Smooth muscle cell (in vitro differentiated cells): ENCODE results near the gene POLD3. TPM values are rescaled to one million over a fixed set of nuclear protein-coding genes. Genes with fewer than 3 reads are reported as not detected.
A peak's percentile ranks its signal among the peaks of the same experiment; 100 is the strongest.

Experiments
- DNase-seq: peaks from one replicate; lab custom pipeline; 2025; ENCODE audit not compliant: unreplicated experiment; lab: John Stamatoyannopoulos, UW
- H2AFZ ChIP-seq: fragments of 200-600 bp; sonication (generic); 2 replicates; pipeline ENCODE4 v1.6.0; 2016; ENCODE audit warnings: antibody characterized with exemption, low read depth, mild to moderate bottlenecking
- H3F3A ChIP-seq: fragments of 200-600 bp; sonication (generic); 2 replicates; pipeline ENCODE4 v1.6.0; 2017; ENCODE audit warnings: antibody characterized with exemption, low read depth
- H3K27ac ChIP-seq: fragments of 200-600 bp; sonication (generic); 2 replicates; pipeline ENCODE4 v1.5.1; 2016; ENCODE audit warnings: low read depth, mild to moderate bottlenecking
- H3K27me3 ChIP-seq: fragments of 200-600 bp; sonication (generic); 2 replicates; pipeline ENCODE4 v1.6.1; 2016; ENCODE audit warnings: low read depth, mild to moderate bottlenecking
- H3K36me3 ChIP-seq: fragments of 200-600 bp; sonication (generic); 2 replicates; pipeline ENCODE4 v1.5.1; 2016; ENCODE audit warnings: low read depth
- H3K4me1 ChIP-seq: fragments of 200-600 bp; sonication (generic); 2 replicates; pipeline ENCODE4 v1.5.1; 2016; ENCODE audit warnings: low read depth
- H3K4me2 ChIP-seq: fragments of 200-600 bp; sonication (generic); 2 replicates; pipeline ENCODE4 v1.6.0; 2016; ENCODE audit warnings: mild to moderate bottlenecking
- H3K4me3 ChIP-seq: fragments of 200-600 bp; sonication (generic); 2 replicates; pipeline ENCODE4 v1.5.1; 2016; ENCODE audit warnings: mild to moderate bottlenecking
- H3K79me2 ChIP-seq: fragments of 200-600 bp; sonication (generic); 2 replicates; pipeline ENCODE4 v1.6.0; 2016; ENCODE audit warnings: low read depth, mild to moderate bottlenecking
- H3K9ac ChIP-seq: fragments of 200-600 bp; sonication (generic); 2 replicates; pipeline ENCODE4 v1.6.0; 2016; ENCODE audit warnings: low read depth
- H3K9me3 ChIP-seq: fragments of 200-600 bp; sonication (generic); replicated peaks from 2 replicates; pipeline ENCODE4 v1.5.1; 2016; ENCODE audit warnings: low read depth
- H4K20me1 ChIP-seq: fragments of 200-600 bp; sonication (generic); 2 replicates; pipeline ENCODE4 v1.6.0; 2016; ENCODE audit warnings: low read depth
- CTCF ChIP-seq: fragments of 200-600 bp; sonication (generic); IDR thresholded peaks from 2 replicates; pipeline ENCODE4 v1.5.1; 2017; ENCODE audit warnings: borderline replicate concordance, mild to moderate bottlenecking, antibody characterized with exemption; ENCODE audit not compliant: insufficient read depth, poor library complexity, severe bottlenecking
- WGBS: methylation state at CpG from one replicate; pipeline ENCODE4 v1.1.7; 2016; ENCODE audit warnings: low lambda C conversion rate; 5-methylcytosine and 5-hydroxymethylcytosine counted together
- polyA plus RNA-seq: library from polyadenylated mRNA; unstranded; fragments of >200 nt; fragmentation: Nextera tagmentation; extraction: Ambion mirVana; gene quantifications from 2 replicates; pipeline ENCODE4 v1.2.1, GENCODE V29; 2016
- total RNA-seq: library from RNA; depleted of rRNA; stranded (reverse); fragments of >200 nt; gene quantifications from 2 replicates; pipeline ENCODE4 v1.2.3, GENCODE V29; 2014

POLD3 gene
- total and polyA plus RNA-seq, 2 experiments from 2014 or later: 21.0 to 33.9 TPM

GRCh38 chr11:74641289-74641688, 48.9 kb downstream of the POLD3 start:
- H3K36me3 ChIP-seq: no peaks in the 10 kb centered on the region
- H3F3A ChIP-seq: peaks cover 17% of the 10 kb centered on the region
- peaks cover 39% of the 10 kb centered on the region for H3K4me1 ChIP-seq
- WGBS: 22% methylated on average over 8 of the region's 8 CpGs
- DNase-seq: no peak
- no peak overlapping the region for H3K4me3 ChIP-seq
- H3K9me3 ChIP-seq: no peaks in the 10 kb centered on the region
- peak overlapping the region; percentile 60 for H3K9ac ChIP-seq
- no peak for TF ChIP-seq CTCF
- H4K20me1 ChIP-seq: no peaks in the 10 kb centered on the region
- peak overlapping the region; percentile 51 for H3K4me2 ChIP-seq
- H3K27ac ChIP-seq: peak overlapping the region; percentile 84
- no peak overlapping the region for H2AFZ ChIP-seq
- H3K27me3 ChIP-seq: no peaks in the 10 kb centered on the region
- H3K79me2 ChIP-seq: no peaks in the 10 kb centered on the region

GRCh38 chr11:74641905-74642304, 49.5 kb downstream of the POLD3 start:
- no peak for DNase-seq
- Histone ChIP-seq H4K20me1 (no peaks in the 10 kb centered on the region), H2AFZ (no peak overlapping the region), H3K27ac (peak overlapping the region; percentile 84), H3F3A (peaks cover 16% of the 10 kb centered on the region), H3K4me2 (peak overlapping the region; percentile 51), H3K4me1 (peaks cover 43% of the 10 kb centered on the region), H3K79me2 (no peaks in the 10 kb centered on the region), H3K27me3 (no peaks in the 10 kb centered on the region), H3K9ac (peak overlapping the region; percentile 60), H3K4me3 (no peak overlapping the region), H3K9me3 (no peaks in the 10 kb centered on the region), H3K36me3 (no peaks in the 10 kb centered on the region)
- 22% methylated on average over 4 of the region's 4 CpGs for WGBS
- TF ChIP-seq CTCF: no peak

GRCh38 chr11:74642912-74643311, 50.5 kb downstream of the POLD3 start:
- H3K4me1 ChIP-seq: peaks cover 42% of the 10 kb centered on the region
- over 99% methylated on average over 5 of the region's 5 CpGs for WGBS
- no peak for TF ChIP-seq CTCF
- H3K79me2 ChIP-seq: no peaks in the 10 kb centered on the region
- peaks cover 16% of the 10 kb centered on the region for H3F3A ChIP-seq
- H3K36me3 ChIP-seq: no peaks in the 10 kb centered on the region
- no peak for DNase-seq
- no peak overlapping the region for H3K9ac ChIP-seq
- peak overlapping the region; percentile 84 for H3K27ac ChIP-seq
- no peak overlapping the region for H3K4me3 ChIP-seq
- no peaks in the 10 kb centered on the region for H3K9me3 ChIP-seq
- H2AFZ ChIP-seq: no peak overlapping the region
- no peaks in the 10 kb centered on the region for H3K27me3 ChIP-seq
- H4K20me1 ChIP-seq: no peaks in the 10 kb centered on the region
- peak overlapping the region; percentile 37 for H3K4me2 ChIP-seq

DNA sequence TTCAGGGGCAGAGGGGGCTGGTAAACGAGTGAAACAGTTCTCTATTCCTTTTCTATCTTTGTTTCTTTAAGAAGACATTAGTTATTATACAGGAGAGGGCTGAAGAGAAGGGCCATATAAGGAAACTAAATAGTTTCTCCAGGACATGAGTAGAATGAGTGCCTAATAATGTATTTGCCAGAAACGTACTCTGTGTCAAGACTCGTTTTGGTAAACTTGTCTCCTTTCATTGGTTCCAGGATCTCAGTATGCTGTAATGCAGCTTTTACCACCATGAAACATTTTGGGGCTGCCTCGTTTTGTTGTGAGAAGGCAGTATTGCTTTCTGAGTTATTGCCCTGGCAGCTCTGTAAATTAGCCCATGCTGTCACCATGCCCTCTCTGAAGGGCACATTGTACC, 51.7 kb downstream of the POLD3 start:
- Histone ChIP-seq H3K36me3 (no peaks in the 10 kb centered on the region), H3K27ac (no peak overlapping the region), H3K27me3 (no peaks in the 10 kb centered on the region), H3K4me1 (peaks cover 30% of the 10 kb centered on the region), H3K79me2 (no peaks in the 10 kb centered on the region), H3K4me3 (no peak overlapping the region), H3K4me2 (no peak overlapping the region), H3F3A (peaks cover 14% of the 10 kb centered on the region), H2AFZ (no peak overlapping the region), H3K9me3 (no peaks in the 10 kb centered on the region), H4K20me1 (no peaks in the 10 kb centered on the region), H3K9ac (no peak overlapping the region)
- TF ChIP-seq CTCF: no peak
- WGBS: 83% methylated on average over 4 of the region's 4 CpGs
- no peak for DNase-seq
